PFSK-1 (cell line): Measurements from ENCODE around the gene SYF2.

Experiments used
- FOXP2 ChIP-seq: optimal IDR thresholded peaks from 2 replicates; pipeline ENCODE3; 2011; ENCODE audit warnings: borderline replicate concordance, control low read depth, inconsistent platforms; ENCODE audit not compliant: insufficient read depth; ENCODE audit errors: extremely low read length, extremely low read depth
- POLR2AphosphoS5 ChIP-seq: IDR thresholded peaks from 2 replicates; pipeline ENCODE4 v1.6.1; 2012; ENCODE audit warnings: low read depth, mild to moderate bottlenecking, control low read depth, low read length, moderate library complexity
- SIN3A ChIP-seq: IDR thresholded peaks from 2 replicates; pipeline ENCODE4 v1.6.1; 2012; ENCODE audit warnings: mild to moderate bottlenecking, low read length, moderate library complexity, borderline replicate concordance; ENCODE audit not compliant: insufficient read depth
- TAF1 ChIP-seq: IDR thresholded peaks from 2 replicates; pipeline ENCODE4 v1.6.1; 2012; ENCODE audit warnings: low read length, control low read depth, borderline replicate concordance; ENCODE audit not compliant: insufficient read depth
- TF ChIP-seq, protein P1 (sequence below), 2 experiments: IDR thresholded peaks; 2 replicates each; pipeline versions ENCODE4 v1.6.1 to v1.8.0; 2011 to 2012; ENCODE audit warnings: low read depth in 2 of 2, low read length in 2 of 2, control low read depth in 1 of 2, inconsistent platforms in 1 of 2, mild to moderate bottlenecking in 1 of 2, moderate library complexity in 1 of 2; ENCODE audit not compliant: insufficient read depth in 1 of 2

The SYF2 gene

DNA sequence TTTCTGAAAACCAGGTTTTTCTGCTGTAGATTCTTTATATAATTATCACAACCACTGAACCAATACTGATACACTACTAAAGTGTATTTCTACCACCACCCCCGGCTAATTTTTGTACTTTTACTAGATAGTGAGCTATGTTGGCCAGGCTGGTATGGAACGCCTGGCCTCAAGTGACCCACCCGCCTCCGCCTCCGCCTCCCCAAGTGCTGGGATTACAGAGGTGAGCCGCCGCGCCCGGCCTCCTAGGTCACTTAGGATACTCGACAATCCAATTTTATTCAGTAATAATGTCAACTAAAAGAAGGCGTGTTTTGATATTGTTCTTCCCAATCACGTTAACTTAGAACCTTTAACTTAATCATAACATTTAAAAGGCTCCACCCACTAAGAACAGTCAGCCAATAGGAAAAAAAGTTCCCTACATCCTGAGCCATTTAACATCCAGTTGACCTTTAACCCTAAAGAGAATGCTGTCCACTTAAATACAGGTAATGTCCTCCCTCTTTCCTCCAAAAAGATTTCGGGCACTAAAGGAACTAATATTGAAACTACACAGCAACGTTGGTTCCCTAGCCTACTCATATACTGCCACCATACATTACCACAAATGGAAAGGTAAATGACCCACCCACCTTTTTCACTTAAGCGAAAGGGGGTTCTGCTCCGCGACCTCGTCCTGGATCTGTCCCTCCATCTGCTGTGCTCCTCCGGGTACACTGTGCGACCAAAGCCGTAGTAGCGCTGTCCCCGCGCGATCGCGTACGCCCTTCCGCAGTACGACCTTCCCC is 13.7 kb upstream of the SYF2 start:
- no peak for TF ChIP-seq POLR2AphosphoS5
- TF ChIP-seq SIN3A = no peak
- TF ChIP-seq TAF1 = no peak
- TF ChIP-seq FOXP2 = no peak
- TF ChIP-seq, protein P1, sequence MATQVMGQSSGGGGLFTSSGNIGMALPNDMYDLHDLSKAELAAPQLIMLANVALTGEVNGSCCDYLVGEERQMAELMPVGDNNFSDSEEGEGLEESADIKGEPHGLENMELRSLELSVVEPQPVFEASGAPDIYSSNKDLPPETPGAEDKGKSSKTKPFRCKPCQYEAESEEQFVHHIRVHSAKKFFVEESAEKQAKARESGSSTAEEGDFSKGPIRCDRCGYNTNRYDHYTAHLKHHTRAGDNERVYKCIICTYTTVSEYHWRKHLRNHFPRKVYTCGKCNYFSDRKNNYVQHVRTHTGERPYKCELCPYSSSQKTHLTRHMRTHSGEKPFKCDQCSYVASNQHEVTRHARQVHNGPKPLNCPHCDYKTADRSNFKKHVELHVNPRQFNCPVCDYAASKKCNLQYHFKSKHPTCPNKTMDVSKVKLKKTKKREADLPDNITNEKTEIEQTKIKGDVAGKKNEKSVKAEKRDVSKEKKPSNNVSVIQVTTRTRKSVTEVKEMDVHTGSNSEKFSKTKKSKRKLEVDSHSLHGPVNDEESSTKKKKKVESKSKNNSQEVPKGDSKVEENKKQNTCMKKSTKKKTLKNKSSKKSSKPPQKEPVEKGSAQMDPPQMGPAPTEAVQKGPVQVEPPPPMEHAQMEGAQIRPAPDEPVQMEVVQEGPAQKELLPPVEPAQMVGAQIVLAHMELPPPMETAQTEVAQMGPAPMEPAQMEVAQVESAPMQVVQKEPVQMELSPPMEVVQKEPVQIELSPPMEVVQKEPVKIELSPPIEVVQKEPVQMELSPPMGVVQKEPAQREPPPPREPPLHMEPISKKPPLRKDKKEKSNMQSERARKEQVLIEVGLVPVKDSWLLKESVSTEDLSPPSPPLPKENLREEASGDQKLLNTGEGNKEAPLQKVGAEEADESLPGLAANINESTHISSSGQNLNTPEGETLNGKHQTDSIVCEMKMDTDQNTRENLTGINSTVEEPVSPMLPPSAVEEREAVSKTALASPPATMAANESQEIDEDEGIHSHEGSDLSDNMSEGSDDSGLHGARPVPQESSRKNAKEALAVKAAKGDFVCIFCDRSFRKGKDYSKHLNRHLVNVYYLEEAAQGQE (IDR thresholded peaks at IDR 0.05; ENCODE audit: insufficient read depth in 1 of 2, low read depth in 2 of 2, low read length in 2 of 2) = no peak

DNA sequence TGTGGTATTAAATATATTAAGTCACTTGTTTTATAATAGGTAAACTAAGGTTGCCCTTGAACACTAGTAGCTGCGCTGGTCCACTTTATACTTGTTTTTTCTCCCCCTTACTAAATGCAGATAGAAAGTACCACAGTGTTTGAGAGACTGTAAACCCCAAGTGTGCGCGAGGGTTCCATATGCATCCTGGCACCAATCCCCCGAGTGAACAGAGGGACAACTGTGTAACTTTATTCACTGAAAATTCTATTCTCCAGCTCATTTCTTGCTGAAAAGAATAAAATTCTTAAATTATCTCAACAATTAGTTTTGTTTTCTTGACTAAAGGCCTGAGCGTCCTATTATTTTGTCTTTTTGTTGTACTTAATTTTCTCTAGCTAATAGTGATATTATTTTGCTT is 13.1 kb upstream of the SYF2 start:
- TF ChIP-seq SIN3A (no peak), FOXP2 (no peak), TAF1 (no peak), POLR2AphosphoS5 (no peak)
- TF ChIP-seq, protein P1 (IDR thresholded peaks at IDR 0.05; ENCODE audit: insufficient read depth in 1 of 2, low read depth in 2 of 2, low read length in 2 of 2) = no peak

- TF ChIP-seq, protein P1 (IDR thresholded peaks at IDR 0.05; ENCODE audit: insufficient read depth in 1 of 2, low read depth in 2 of 2, low read length in 2 of 2) = no peak
- TF ChIP-seq TAF1 (no peak), SIN3A (no peak), POLR2AphosphoS5 (no peak), FOXP2 (no peak)
Observed at GRCh38 chr1:25243907-25244306, 11.6 kb upstream of the SYF2 start.

GRCh38 chr1:25239681-25240541 is 7.6 kb upstream of the SYF2 start:
- TF ChIP-seq POLR2AphosphoS5 = peak; percentile 71; the same call in 1 of the 2 replicates
- no peak for TF ChIP-seq TAF1
- peak; percentile 41 for TF ChIP-seq FOXP2

DNA sequence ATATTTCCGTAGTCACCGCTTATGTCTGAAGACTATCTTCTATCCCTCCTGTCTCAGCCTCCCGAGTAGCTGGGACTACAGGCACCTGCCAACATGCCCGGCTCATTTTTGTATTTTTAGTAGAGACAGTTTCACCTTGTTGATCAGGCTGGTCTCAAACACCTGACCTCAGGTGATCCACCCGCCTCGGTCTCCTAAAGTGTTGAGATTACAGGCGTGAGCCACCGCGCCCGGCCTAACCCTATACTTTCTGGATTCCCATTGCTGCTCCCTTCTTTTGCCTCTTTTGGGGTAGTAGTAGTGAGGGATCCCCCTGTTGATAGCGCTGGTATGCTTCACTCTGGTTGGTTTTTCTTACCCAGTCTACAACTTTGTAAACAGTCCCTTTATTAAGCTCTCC is 5.7 kb upstream of the SYF2 start:
- TF ChIP-seq SIN3A (no peak), FOXP2 (no peak), TAF1 (no peak), POLR2AphosphoS5 (no peak)
- TF ChIP-seq, protein P1 (IDR thresholded peaks at IDR 0.05; ENCODE audit: insufficient read depth in 1 of 2, low read depth in 2 of 2, low read length in 2 of 2) = no peak
